ENCODE measurements around the gene PIGM. TPM values are rescaled to one million over a fixed set of nuclear protein-coding genes. Genes with fewer than 3 reads are reported as not detected.

The PIGM gene
- total and polyA plus RNA-seq, 2 of the 13 experiments (the other 11 are each of a cell fraction or from before 2014, with no cell fraction given): 3.4 to 4.6 TPM

GRCh38 chr1:160047111-160047991 is 15.6 kb upstream of the PIGM start (continued):
- TF ChIP-seq ZBTB14 (CRISPR knock-in tag; IDR thresholded peaks at IDR 0.05) (no peak), DMTF1 (CRISPR knock-in tag; IDR thresholded peaks at IDR 0.05) (no peak), PHF21A (CRISPR knock-in tag; IDR thresholded peaks at IDR 0.05) (0 out of 2 replicates have a peak, but pooled peaks have one; percentile 17), ZNF512 (CRISPR knock-in tag; IDR thresholded peaks at IDR 0.05) (no peak), ZNF891 (CRISPR knock-in tag; IDR thresholded peaks at IDR 0.05) (no peak), PRDM15 (CRISPR knock-in tag; IDR thresholded peaks at IDR 0.05) (no peak), ZNF224 (CRISPR knock-in tag; IDR thresholded peaks at IDR 0.05) (no peak), ZNF687 (CRISPR knock-in tag; IDR thresholded peaks at IDR 0.05) (no peak), MED1 (CRISPR knock-in tag; IDR thresholded peaks at IDR 0.05) (no peak), ZNF607 (CRISPR knock-in tag; IDR thresholded peaks at IDR 0.05; ENCODE audit: borderline replicate concordance) (no peak), KDM2A (CRISPR knock-in tag; IDR thresholded peaks at IDR 0.05; ENCODE audit: borderline replicate concordance, low read depth) (no peak), CBFB (CRISPR knock-in tag; IDR thresholded peaks at IDR 0.05) (no peak)
